Mesendoderm (in vitro differentiated cells): ENCODE data around the gene LSM14A.
"Not testable (repeated sequence)": the region's sequence is repeated elsewhere in the genome, so short reads cannot be mapped to it uniquely, and the experiment has no call there.

ENCODE experiments used
- DNase-seq: peaks from one replicate; pipeline ENCODE4 v3.0.0; 2013
- H2AK5ac ChIP-seq: 2 replicates; pipeline ENCODE4 v1.6.1; 2013; ENCODE audit warnings: low read length, inconsistent platforms
- H2BK120ac ChIP-seq: 2 replicates; pipeline ENCODE4 v1.6.1; 2013; ENCODE audit warnings: low read depth, mild to moderate bottlenecking, low read length, moderate library complexity, mixed read lengths
- H2BK15ac ChIP-seq: replicated peaks from 2 replicates; pipeline ENCODE4 v1.6.1; 2013; ENCODE audit warnings: low read depth, mild to moderate bottlenecking, moderate library complexity
- H2BK5ac ChIP-seq: 2 replicates; pipeline ENCODE4 v1.6.1; 2013; ENCODE audit warnings: low read length, inconsistent platforms
- H3K18ac ChIP-seq: 2 replicates; pipeline ENCODE4 v1.6.1; 2013; ENCODE audit warnings: mild to moderate bottlenecking, low read length, mixed read lengths
- H3K23ac ChIP-seq: one replicate; pipeline ENCODE4 v1.6.1; 2013; ENCODE audit warnings: low read length
- H3K27ac ChIP-seq: 2 replicates; pipeline ENCODE4 v1.5.1; 2013; ENCODE audit warnings: low read depth, mild to moderate bottlenecking, inconsistent platforms, low read length, moderate library complexity
- H3K27me3 ChIP-seq: 2 replicates; pipeline ENCODE4 v1.6.1; 2013; ENCODE audit warnings: low read length, control low read depth, mild to moderate bottlenecking, inconsistent platforms; ENCODE audit not compliant: insufficient read depth, poor library complexity
- H3K36me3 ChIP-seq: 2 replicates; pipeline ENCODE4 v1.6.1; 2013; ENCODE audit warnings: low read length, inconsistent platforms; ENCODE audit not compliant: control insufficient read depth, insufficient read depth
- H3K4ac ChIP-seq: one replicate; pipeline ENCODE4 v1.6.1; 2013; ENCODE audit warnings: low read depth, mild to moderate bottlenecking, low read length, moderate library complexity
- H3K4me1 ChIP-seq: 2 replicates; pipeline ENCODE4 v1.6.1; 2013; ENCODE audit warnings: low read depth, low read length, inconsistent platforms; ENCODE audit not compliant: control insufficient read depth
- H3K4me2 ChIP-seq: 2 replicates; pipeline ENCODE4 v1.6.1; 2013; ENCODE audit warnings: low read length
- H3K4me3 ChIP-seq: 2 replicates; pipeline ENCODE4 v1.5.1; 2013; ENCODE audit warnings: mild to moderate bottlenecking, low read length
- H3K56ac ChIP-seq: one replicate; pipeline ENCODE4 v1.6.1; 2013; ENCODE audit warnings: low read length
- H3K79me1 ChIP-seq: 2 replicates; pipeline ENCODE4 v1.6.1; 2013; ENCODE audit warnings: low read length, inconsistent platforms
- H3K79me2 ChIP-seq: 2 replicates; pipeline ENCODE4 v1.6.1; 2013; ENCODE audit warnings: mild to moderate bottlenecking, low read length; ENCODE audit not compliant: control insufficient read depth, insufficient read depth
- H3K9ac ChIP-seq: 2 replicates; pipeline ENCODE4 v1.6.1; 2013; ENCODE audit warnings: low read length, inconsistent platforms
- H4K5ac ChIP-seq: one replicate; pipeline ENCODE4 v1.6.1; 2013; ENCODE audit warnings: low read length
- H4K8ac ChIP-seq: one replicate; pipeline ENCODE4 v1.6.1; 2013; ENCODE audit warnings: low read depth, mild to moderate bottlenecking, control low read depth, low read length, moderate library complexity
- WGBS: extraction: QIAGEN DNeasy Blood & Tissue Kit; methylation state at CpG from one replicate; pipeline ENCODE4 v1.1.7; 2013; ENCODE audit warnings: low lambda C conversion rate, missing lambda C conversion rate; ENCODE audit not compliant: insufficient coverage; ENCODE audit errors: extremely low coverage; 5-methylcytosine and 5-hydroxymethylcytosine counted together

The LSM14A gene

DNA sequence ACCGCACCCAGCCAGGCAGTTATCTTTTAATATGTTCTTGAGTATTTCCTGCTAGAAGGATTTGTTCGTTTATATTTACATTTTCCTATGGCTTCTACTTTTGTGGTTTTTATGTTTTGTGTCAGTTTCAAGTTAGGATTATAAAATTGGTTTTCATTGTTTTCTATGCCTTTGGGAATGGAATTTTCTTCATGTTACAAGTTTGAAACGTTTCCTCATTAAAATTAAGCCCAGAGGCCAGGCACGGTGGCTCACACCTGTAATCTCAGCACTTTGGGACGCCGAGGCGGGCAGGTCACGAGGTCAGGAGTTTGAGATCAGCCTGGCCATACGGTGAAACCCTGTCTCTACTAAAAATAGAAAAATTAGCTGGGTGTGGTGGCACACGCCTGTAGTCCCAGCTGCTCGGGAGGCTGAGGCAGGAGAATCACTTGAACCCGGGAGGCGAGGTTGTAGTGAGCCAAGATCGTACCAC lies 44.5 kb downstream of the LSM14A start:
- H3K56ac ChIP-seq, H3K23ac ChIP-seq, H3K4ac ChIP-seq, H2AK5ac ChIP-seq, H3K4me1 ChIP-seq, H4K8ac ChIP-seq, H4K5ac ChIP-seq, DNase-seq, H3K27ac ChIP-seq, H3K27me3 ChIP-seq, H2BK120ac ChIP-seq, H3K36me3 ChIP-seq, H3K9ac ChIP-seq, H3K79me1 ChIP-seq, H3K18ac ChIP-seq, H2BK15ac ChIP-seq, H3K79me2 ChIP-seq, H3K4me2 ChIP-seq, H2BK5ac ChIP-seq, H3K4me3 ChIP-seq: not testable (repeated sequence)
- no CpG with 5 or more reads among the region's 14 CpGs for WGBS

GRCh38 chr19:34217952-34218817 lies 45.9 kb downstream of the LSM14A start:
- no peak overlapping the region for H3K9ac ChIP-seq
- WGBS, result no CpG with 5 or more reads among the region's 18 CpGs
- no peaks in the 10 kb centered on the region for H3K27me3 ChIP-seq
- H3K79me2 ChIP-seq, result peaks cover 2% of the 10 kb centered on the region
- H3K36me3 ChIP-seq, result peaks cover 10% of the 10 kb centered on the region
- H3K4ac ChIP-seq, result no peak overlapping the region
- no peak overlapping the region for H3K4me2 ChIP-seq
- DNase-seq, result no peak
- H3K56ac ChIP-seq, result no peak overlapping the region
- H2AK5ac ChIP-seq, result no peak overlapping the region
- no peak overlapping the region for H3K23ac ChIP-seq
- peaks cover 5% of the 10 kb centered on the region for H3K79me1 ChIP-seq
- no peak overlapping the region for H2BK5ac ChIP-seq
- H3K4me3 ChIP-seq, result no peak overlapping the region
- no peak overlapping the region for H3K18ac ChIP-seq
- no peak overlapping the region for H4K8ac ChIP-seq
- H3K4me1 ChIP-seq, result no peaks in the 10 kb centered on the region
- H3K27ac ChIP-seq, result no peak overlapping the region
- no peak overlapping the region for H2BK15ac ChIP-seq
- H2BK120ac ChIP-seq, result no peak overlapping the region
- no peak overlapping the region for H4K5ac ChIP-seq

GRCh38 chr19:34218818-34219164 lies 46.5 kb downstream of the LSM14A start:
- no peak overlapping the region for H3K4me2 ChIP-seq
- H2BK120ac ChIP-seq, result no peak overlapping the region
- no peak overlapping the region for H3K4ac ChIP-seq
- no peak overlapping the region for H4K5ac ChIP-seq
- DNase-seq, result no peak
- H3K18ac ChIP-seq, result no peak overlapping the region
- no peak overlapping the region for H2AK5ac ChIP-seq
- no peak overlapping the region for H2BK5ac ChIP-seq
- WGBS, result no CpG with 5 or more reads among the region's 2 CpGs
- H3K36me3 ChIP-seq, result peaks cover 13% of the 10 kb centered on the region
- no peaks in the 10 kb centered on the region for H3K4me1 ChIP-seq
- no peak overlapping the region for H2BK15ac ChIP-seq
- no peaks in the 10 kb centered on the region for H3K27me3 ChIP-seq
- no peak overlapping the region for H3K23ac ChIP-seq
- peaks cover 7% of the 10 kb centered on the region for H3K79me1 ChIP-seq
- H3K56ac ChIP-seq, result no peak overlapping the region
- H3K9ac ChIP-seq, result no peak overlapping the region
- no peak overlapping the region for H3K4me3 ChIP-seq
- no peak overlapping the region for H3K27ac ChIP-seq
- peaks cover 3% of the 10 kb centered on the region for H3K79me2 ChIP-seq
- no peak overlapping the region for H4K8ac ChIP-seq

DNA sequence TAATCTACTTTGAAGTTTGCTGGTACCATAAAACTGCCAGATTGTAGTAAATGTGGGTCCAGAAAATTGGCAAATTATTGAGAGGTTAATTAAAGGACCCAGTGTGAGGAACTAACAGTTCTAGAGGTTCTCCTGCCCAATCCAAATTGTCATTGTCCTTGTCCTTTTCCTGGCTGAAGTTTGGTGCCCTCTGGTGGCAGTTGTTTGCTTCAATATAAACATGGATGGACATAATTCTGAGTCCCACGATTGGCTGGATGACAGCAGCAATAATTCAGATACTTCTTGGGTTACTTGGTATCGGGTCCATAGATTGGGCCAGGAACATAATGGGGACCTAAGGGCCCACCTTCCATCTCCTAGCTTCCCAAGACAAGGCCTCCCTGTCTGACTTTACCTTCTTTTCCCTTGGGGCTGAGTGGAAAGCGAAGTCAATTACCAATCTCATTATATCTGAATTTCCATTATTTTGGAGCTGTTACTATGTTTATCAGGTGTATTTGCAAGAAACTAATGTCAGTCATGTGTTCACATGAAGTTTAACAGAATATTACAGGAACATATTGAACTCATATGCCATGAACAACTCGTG lies 48.3 kb downstream of the LSM14A start:
- no peak overlapping the region for H2BK5ac ChIP-seq
- H3K9ac ChIP-seq, result no peak overlapping the region
- H3K27ac ChIP-seq, result no peak overlapping the region
- no peak overlapping the region for H4K5ac ChIP-seq
- H3K79me1 ChIP-seq, result peaks cover 8% of the 10 kb centered on the region
- H4K8ac ChIP-seq, result no peak overlapping the region
- peaks cover 3% of the 10 kb centered on the region for H3K79me2 ChIP-seq
- H3K4ac ChIP-seq, result no peak overlapping the region
- H3K36me3 ChIP-seq, result peaks cover 16% of the 10 kb centered on the region
- no peak overlapping the region for H2AK5ac ChIP-seq
- no peak overlapping the region for H3K4me2 ChIP-seq
- H3K4me1 ChIP-seq, result no peaks in the 10 kb centered on the region
- H3K23ac ChIP-seq, result no peak overlapping the region
- peak; percentile 71 for DNase-seq
- H2BK15ac ChIP-seq, result no peak overlapping the region
- no peak overlapping the region for H2BK120ac ChIP-seq
- no peak overlapping the region for H3K56ac ChIP-seq
- no peaks in the 10 kb centered on the region for H3K27me3 ChIP-seq
- no CpG with 5 or more reads among the region's 4 CpGs for WGBS
- H3K4me3 ChIP-seq, result no peak overlapping the region
- H3K18ac ChIP-seq, result no peak overlapping the region

GRCh38 chr19:34222386-34222785 lies 50.1 kb downstream of the LSM14A start:
- H4K8ac ChIP-seq, result no peak overlapping the region
- no peak overlapping the region for H3K4me3 ChIP-seq
- H2BK120ac ChIP-seq, result no peak overlapping the region
- peaks cover 8% of the 10 kb centered on the region for H3K79me1 ChIP-seq
- H2BK15ac ChIP-seq, result no peak overlapping the region
- WGBS, result no CpG with 5 or more reads among the region's 1 CpG
- H3K23ac ChIP-seq, result no peak overlapping the region
- no peak overlapping the region for H3K27ac ChIP-seq
- no peak overlapping the region for H3K18ac ChIP-seq
- H3K9ac ChIP-seq, result no peak overlapping the region
- no peak for DNase-seq
- H3K79me2 ChIP-seq, result peaks cover 3% of the 10 kb centered on the region
- H3K56ac ChIP-seq, result no peak overlapping the region
- H3K4me2 ChIP-seq, result no peak overlapping the region
- no peak overlapping the region for H2AK5ac ChIP-seq
- H3K4ac ChIP-seq, result no peak overlapping the region
- no peaks in the 10 kb centered on the region for H3K27me3 ChIP-seq
- H3K4me1 ChIP-seq, result no peaks in the 10 kb centered on the region
- peaks cover 17% of the 10 kb centered on the region for H3K36me3 ChIP-seq
- no peak overlapping the region for H2BK5ac ChIP-seq
- H4K5ac ChIP-seq, result no peak overlapping the region
